Activated T-helper 1 cell treated with Interleukin-2 at 50 U/mL for 16 hours (primary cell): Measurements from ENCODE around the gene EPAS1.

Experiments
- DNase-seq: peaks from one replicate; pipeline ENCODE4 v3.0.0-alpha.2; 2020; ENCODE audit warnings: low read depth

The EPAS1 gene

GRCh38 chr2:46273225-46273863, 23.9 kb upstream of the EPAS1 start:
- DNase-seq, result no peak

GRCh38 chr2:46273919-46274318, 23.3 kb upstream of the EPAS1 start:
- DNase-seq, result no peak

DNA sequence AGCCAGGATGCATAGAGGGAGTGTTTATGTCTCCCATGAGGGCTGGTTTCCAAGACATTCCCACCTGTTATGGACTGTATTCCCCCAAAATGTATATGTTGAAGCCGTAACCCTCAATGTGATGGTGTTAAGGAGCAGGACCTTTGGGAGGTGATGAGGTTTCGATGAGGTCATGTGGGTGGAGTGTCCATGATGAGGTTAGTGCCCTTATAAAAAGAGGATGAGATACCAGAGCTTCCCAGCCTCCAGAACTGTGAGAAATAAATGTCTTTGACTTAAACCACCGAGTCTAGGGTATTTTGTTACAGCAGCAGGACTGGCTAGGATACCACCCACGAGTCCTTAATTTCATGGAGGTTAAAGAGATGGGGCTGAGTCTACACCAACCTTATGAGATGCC, 22.6 kb upstream of the EPAS1 start:
- DNase-seq, result no peak

- DNase-seq, result no peak
These were observed 21.2 kb upstream of the EPAS1 start for GRCh38 chr2:46275995-46276394.

- no peak for DNase-seq
These were observed 20.6 kb upstream of the EPAS1 start for GRCh38 chr2:46276642-46277041.

- DNase-seq, result no peak
These were observed 19.6 kb upstream of the EPAS1 start for GRCh38 chr2:46277431-46278190.

GRCh38 chr2:46278952-46279351, 18.3 kb upstream of the EPAS1 start:
- DNase-seq, result no peak

- DNase-seq, result no peak
These were observed 15.3 kb upstream of the EPAS1 start for GRCh38 chr2:46281939-46282338.

- no peak for DNase-seq
These were observed 13.5 kb upstream of the EPAS1 start for GRCh38 chr2:46283693-46284092.

DNA sequence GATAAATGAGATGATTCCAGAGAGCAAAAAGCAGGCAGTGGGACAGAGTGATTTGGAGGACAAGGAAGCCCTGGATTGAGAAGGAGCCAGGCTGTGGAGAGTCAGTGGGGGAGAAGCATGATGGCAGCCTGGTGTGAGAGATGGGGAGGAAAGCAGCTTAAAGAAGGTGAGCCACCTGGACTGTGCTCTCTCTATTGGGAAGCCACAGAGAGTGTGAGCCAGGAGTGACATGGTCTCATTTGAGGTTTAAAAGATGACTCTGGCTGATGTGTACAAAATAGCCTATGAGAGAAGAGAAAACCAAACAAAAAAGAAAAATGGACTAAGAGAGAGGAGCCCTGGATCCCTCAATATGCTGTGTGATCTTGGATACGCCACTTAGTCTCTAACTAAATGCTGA, 12.9 kb upstream of the EPAS1 start:
- DNase-seq, result no peak

- DNase-seq, result no peak
These were observed 12.4 kb upstream of the EPAS1 start for GRCh38 chr2:46284796-46285195.

DNA sequence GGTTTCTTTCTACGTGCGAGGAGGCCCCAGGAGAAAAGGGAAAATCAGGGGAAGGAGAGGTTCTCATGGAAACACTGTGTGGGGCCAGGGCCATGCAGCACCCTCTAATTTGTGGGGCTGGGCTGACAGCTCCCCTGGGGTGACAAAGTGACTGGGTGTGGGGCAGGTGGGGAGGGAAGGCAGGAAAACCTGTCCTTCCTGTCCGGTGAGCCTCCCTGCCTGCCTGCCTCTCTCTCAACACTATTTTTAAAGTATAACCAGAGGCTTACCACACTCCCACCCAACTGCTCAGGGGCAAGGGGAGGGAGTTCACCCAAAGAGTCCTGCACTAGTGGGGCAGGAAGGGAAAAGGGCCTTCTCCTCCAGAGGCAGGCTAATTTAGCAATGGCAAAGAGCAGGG, 10.5 kb upstream of the EPAS1 start:
- no peak for DNase-seq

DNA sequence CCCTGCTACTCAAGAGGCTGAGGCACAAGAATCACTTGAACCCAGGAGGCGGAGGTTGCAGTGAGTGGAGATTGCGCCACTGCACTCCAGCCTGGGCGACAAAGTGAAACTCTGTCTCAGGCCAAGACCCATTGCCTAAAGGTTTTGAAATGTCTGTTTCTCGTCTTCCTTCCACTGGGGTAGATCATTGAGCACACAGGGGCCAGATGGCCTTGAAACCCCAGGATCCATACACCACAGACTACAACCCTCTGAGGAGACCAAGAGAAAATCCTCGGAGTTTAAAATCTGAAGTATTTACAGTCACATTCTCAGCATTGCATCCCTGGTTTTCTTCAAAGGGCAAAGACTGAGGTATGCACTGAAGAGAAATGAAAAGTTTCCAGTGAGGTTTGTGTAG, 7.1 kb upstream of the EPAS1 start:
- DNase-seq, result no peak

- no peak for DNase-seq
These were observed 3.7 kb upstream of the EPAS1 start for GRCh38 chr2:46293466-46293865.

DNA sequence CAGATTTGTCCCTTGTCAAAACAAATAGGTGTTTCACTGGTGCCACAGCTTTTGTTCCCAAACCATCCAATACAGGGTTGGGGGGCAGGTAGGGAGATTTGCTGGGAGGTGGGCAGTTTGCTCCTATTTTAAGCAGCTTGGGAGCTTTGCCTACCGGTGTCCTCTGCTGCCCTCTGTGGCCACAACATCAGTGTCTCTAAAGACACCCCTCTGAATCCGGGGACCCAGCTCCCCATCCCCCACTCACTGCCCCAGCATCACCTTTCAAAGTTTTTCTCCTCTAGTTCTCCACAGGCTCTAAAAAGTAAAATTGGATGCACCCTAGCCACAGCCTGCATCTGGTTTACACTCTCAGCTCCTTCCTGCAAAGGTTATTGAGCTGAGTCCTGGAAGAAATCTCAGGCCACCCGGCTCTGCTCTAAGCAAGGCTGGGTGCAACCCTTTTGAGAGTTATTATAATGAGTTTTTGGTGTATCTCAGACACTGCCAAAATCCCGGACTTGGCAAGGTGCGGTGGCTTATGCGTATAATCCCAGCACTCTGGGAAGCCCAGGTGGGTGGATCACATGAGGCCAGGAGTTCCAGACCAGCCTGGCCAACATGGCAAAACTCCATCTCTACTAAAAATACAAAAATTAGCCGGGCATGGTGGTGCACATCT, 2.9 kb upstream of the EPAS1 start:
- no peak for DNase-seq

DNA sequence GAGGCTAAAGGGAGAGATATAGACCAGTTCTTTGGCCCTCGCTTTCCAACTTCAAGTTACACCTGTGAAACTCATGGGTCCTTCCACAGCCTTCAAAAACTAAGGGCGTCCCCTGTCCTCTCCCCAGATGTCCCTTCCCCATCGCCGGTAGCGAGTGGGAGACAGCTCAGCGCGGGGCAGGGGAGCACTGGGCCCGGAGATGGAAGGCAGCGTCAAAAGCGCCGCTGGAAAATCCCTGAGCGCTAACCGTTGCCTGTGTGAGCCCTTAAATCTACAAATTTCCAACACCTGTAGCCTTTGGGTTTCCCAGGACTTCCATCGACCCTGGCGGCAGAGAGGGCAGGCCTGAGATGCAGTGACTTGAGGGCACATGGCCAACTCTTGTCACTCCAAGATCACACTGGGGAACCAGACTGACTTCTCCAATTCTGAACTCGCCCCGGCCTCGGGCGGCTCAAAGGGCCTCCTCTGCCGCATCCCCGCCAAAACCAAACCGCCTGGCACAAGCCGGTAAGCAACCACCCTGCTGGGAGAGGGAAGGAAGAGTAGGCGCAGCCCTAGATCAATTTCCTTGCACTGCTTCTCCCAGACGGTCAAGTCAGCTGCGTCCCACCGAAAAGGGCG, 879 bp upstream of the EPAS1 start:
- no peak for DNase-seq

DNA sequence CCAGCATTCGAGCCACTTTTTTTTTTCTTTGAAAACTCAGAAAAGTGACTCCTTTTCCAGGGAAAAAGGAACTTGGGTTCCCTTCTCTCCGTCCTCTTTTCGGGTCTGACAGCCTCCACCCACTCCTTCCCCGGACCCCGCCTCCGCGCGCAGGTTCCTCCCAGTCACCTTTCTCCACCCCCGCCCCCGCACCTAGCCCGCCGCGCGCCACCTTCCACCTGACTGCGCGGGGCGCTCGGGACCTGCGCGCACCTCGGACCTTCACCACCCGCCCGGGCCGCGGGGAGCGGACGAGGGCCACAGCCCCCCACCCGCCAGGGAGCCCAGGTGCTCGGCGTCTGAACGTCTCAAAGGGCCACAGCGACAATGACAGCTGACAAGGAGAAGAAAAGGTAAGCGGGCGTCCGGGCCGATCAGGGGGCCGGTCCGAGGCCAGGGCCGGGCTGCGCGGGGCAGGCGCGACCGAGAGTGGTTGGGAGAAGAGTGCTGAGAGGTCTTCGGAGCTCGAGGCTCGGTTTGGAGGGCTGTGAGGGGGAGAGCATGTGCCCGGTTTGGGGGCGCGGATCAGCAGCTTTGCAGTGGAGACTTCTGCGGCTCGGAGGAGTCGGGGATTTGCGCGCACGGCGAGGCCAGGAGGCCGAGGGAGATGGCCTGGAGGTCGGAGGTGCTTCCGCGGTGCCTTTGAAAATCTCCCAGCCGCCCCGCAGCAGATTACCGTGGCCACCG, 502 bp downstream of the EPAS1 start:
- DNase-seq, result peak; percentile 53

GRCh38 chr2:46298272-46298521, 990 bp downstream of the EPAS1 start:
- no peak for DNase-seq

DNA sequence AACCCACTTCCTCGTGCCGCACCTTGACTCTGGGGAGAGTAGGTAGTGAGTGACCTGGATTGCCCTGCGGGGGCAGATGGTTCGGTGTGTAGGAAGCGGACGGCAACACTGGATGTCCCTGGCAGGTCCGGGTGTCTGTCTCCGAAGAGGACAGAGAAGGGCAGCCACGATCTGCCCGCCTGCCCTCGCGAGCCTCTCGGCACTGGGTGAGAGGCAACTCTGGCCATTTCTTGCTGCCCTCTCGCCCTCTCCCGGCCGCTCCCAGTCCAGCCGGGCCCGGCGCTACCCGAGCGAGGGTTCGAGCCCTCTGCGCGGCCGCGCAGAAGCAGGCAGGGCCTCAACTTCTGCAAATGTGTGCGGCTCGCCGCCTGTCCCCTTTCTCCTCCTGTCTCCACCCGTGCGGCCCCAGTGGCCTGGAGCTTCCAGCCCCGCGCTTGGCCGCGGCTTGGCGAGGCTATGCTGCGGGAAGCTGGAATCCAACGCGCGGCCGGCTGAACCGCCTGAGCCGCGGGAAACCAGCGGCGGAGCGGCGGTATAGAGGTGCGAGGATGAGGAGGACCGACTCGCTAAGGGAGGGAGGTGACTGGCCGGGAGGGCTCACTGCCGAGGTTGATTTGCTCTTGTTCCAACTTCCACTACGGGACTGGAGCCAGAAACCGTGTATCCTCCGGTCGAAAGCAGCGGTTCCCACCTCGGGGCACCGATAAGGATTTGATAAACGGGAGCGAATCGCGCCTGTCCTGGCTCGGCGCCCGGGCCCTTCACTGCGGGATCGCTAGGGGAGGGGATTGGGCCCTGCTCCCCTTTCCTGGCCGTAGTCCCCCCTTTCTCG, 1.5 kb downstream of the EPAS1 start:
- DNase-seq, result no peak

DNA sequence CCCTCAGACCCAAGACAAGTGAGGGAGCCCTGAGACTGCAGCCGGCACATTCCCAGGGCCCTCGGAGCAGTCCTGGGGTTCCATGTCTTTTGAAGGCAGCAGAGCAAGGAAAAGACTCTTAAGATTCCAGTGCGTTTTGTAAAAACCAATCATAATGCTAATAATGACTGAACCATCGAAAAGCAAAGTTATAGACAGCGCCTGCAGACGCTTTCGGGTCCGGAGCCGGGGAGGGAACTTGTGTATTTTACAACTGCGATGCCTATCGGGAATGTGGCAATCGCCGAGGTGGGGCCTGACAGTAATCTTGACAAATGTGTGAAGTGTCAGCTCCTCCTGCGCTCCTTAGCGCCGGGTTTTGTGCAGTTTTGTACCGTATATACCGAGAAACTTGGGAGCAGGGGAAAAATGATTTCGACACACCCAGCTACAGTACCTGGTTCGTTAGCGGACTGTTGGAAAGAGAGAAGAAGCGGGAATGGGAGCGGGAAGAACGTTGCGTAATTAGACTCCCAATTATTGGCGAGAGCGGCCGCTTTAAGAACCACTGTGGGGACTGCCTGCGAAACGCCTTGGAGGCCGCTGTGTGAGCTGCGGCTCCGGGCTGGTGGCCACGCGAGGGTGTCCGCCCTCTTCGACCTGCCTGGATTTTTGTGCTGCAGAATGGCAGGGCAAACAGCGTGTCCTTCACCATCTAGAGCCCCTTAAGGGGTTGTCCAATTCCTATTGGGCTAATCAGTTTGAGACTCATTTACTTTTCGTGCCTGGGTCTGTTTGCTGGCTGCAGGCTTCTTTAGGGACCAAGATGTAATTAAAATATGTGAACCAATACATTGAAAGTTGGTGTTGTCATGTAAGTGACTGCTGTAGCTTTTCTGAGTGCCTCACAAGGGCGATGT, 2.4 kb downstream of the EPAS1 start:
- no peak for DNase-seq

DNA sequence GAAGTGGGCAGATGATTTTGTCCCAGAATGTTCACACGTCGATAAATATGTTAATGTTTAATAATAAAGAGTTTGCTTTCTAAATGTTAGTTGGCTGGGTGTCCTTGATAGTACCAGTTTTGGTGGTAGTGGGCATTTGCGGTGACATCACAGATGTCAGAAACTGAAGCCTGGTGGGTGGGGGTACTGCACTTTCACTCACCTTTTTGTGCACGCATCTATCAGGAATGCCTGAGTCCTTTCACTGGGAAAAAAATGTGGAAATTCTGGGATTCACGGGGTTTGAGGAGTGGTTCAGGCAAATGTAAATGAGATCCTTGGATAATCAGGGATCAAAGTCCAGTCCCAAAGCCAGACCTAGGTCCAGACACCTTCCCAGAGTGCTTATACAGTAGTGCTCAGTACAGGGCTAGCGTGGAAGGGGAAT, 3.2 kb downstream of the EPAS1 start:
- no peak for DNase-seq
